ENCODE data around the gene CIAO3. TPM values are rescaled to one million over a fixed set of nuclear protein-coding genes. Genes with fewer than 3 reads are reported as not detected.

Gene CIAO3
- 15.1 to 23.9 TPM (median 21.0 TPM) in 5 replicates for total RNA-seq (2022; extraction: Qiagen RNA extraction; ENCODE audit: low read depth)

DNA sequence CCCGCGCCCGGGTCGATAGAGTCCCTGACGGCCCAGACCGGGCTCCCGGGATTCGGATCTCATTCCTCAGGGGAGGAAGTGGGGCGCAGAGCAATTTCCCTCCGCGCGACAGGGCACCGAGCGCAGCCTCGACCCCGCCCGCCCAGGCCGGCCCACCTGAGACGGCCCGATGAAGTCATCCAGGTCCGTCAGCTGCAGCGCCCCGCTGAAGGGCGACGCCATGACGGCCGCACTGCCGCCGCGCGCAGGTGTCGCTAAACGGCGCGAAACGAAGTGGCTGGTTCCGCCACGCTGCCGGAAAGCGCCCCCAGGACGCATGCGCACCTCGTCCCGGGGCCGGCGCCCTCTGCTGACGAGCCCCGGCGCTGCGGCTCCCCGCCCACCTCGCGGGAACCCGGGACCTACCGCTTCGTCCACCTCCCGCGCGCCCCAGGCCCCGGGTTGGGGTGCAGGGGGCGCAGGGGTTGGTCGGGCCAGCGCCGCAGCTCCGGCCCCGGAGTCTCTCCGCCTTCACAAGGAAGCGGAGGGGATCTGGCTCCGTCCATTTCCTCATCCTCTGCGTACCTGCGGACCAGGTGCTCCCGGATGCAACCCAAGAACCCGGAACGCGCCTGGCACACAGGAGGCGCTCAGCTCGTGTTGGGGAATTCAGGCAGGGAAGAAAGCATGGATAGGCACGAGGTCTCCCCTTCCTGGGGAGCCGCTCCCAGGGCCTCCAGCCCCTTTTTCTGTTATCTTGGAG, at the start of gene CIAO3:
TSS of gene CIAO3 (minus strand) at position 234 of the 742 bp plus-strand sequence. CDS start at position 222, 12 bp downstream.

DNA sequence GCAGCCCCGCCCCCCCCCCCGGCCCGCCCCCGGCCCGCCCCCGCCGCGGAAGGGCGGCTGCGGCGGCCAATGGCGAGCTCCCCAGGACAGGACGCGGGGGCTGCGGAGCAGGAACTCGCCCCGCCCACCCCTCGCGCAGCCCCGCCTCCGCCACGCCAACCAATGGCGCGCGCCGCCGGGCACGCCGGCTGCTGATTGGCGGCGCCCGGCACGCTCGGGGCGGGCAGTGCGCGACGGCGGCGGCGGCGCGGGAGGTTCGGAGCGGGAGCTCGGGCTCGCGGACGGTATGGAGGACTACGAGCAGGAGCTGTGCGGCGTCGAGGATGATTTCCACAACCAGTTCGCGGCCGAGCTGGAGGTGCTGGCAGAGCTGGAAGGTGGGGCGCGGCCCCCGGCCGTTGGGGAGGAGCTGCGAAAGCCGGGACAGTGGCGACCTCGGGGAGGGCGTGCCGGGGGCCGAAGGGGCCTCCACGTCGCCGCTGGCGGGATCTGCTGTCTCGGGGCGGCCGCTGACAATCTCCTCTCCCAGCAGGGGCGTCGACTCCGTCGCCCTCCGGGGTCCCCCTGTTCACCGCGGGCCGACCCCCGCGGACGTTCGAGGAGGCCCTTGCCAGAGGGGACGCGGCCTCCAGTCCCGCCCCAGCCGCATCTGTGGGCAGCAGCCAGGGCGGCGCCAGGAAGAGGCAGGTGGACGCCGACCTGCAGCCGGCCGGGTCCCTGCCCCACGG, 47.8 kb upstream of the CIAO3 start, which contains the start of gene CHTF18:
TSS of gene CHTF18 (plus strand) at position 222 of the 728 bp plus-strand sequence. CDS start at position 287, 65 bp downstream.

DNA sequence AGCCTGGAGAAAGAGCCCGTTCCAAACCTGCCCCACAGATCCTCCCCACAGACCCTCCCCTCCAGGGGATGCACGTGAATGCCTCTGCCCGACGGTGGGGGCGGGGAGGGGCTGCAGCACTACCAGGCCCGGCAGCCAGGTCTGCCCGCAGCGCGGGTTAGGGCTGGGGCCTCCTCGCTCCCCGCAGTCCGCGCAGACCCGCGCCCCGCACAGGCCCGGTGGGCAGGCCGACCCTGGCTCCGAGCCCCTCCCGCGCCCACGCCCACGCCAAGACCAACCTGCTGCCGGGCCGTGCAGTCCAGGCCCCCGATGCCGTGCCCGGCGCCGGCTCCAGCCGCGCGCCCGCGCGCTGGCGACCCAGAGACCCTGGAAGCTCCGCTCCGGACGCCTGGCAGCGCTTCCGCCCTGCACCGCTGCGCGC, 47.2 kb upstream of the CIAO3 start, which contains the start of gene RPUSD1:
TSS of gene RPUSD1 (minus strand) at position 404 of the 421 bp plus-strand sequence. CDS start 644 bp downstream, outside the sequence.

DNA sequence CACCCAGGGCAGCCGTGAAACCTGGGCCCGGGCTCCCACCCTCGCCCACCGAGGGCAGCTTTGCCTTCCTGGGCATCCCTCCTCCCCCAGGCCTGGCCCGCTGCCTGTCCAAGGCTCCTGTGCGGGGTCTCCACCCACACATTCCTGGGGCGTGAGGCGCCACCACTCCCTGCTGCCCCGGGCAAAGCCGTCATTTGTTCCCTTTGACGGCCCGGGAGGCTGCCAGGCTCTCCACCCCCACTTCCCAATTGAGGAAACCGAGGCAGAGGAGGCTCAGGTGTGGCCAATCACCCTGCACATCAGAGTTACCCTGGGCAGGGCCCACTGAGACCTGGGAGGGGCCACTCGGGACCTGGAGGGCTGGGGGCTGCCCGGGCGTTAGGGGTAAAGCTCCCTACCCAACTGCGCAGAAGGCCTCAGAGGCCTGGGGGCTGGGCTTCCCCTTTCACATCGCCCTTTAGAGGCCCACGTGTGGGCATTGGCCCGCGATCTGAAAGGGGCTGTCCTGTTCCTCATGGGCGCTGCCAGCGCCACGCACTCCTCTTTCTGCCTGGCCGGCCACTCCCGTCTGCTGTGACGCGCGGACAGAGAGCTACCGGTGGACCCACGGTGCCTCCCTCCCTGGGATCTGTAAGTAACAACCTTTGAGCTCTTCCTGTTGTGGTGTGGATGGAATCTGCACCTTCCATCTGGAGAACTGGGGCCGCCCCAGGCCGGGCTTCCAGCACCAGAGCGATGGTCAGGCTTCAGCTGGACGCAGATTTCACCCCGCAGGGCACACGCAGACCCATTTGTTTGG, 19.9 kb upstream of the CIAO3 start, which contains the start of gene MSLN:
TSS of gene MSLN (plus strand) at position 190 of the 799 bp plus-strand sequence. CDS start 1,947 bp downstream, outside the sequence.

DNA sequence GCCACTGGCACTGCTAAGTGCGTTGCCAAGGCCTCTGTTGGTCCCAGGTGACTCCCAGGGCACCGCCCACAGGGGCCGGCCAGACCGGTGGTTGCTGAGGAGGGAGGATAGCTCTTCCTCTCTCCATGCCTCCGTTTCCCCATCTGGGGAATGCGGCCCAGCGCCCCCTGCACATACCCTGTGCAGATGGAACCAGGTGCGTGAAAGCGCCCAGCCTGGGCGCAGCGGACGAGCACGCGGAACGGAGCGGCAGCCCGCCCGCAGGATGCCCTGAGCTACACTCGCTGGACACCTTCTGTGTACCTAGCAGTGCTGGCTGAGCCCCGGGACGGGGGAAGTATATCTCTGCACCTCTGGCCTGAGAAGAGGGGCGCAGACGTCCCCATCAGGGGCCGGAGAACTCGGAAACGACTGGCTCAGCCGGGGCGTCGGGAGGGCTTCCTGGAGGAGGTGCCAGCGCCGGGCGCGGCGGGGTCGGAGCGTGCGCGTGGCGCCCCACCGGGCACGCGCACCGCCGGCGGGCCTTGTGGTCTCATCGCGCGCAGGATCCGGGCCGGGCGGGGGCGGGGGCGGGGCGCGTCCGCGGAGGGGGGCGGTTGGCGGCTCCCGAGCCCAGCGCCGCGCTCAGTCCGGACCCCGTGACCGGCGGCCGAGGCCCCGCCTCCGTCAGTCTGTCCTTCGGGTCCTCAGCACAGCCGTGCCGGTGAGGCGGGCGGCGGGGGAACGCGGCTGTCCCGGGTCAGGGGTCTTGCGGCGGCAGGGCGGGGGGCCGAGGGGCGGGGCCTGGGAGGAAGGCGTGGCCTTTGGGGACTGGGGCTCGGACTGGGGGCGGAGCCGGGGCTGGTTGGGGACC, 14.1 kb downstream of the CIAO3 start, which contains the start of the genes CCDC78 and HAGHL:
TSS of gene CCDC78 (minus strand) at position 6 of the 853 bp plus-strand sequence. CDS start 76 bp downstream, outside the sequence.
TSS of gene HAGHL (plus strand) at position 669 of the 853 bp plus-strand sequence. CDS start 404 bp downstream, outside the sequence.

DNA sequence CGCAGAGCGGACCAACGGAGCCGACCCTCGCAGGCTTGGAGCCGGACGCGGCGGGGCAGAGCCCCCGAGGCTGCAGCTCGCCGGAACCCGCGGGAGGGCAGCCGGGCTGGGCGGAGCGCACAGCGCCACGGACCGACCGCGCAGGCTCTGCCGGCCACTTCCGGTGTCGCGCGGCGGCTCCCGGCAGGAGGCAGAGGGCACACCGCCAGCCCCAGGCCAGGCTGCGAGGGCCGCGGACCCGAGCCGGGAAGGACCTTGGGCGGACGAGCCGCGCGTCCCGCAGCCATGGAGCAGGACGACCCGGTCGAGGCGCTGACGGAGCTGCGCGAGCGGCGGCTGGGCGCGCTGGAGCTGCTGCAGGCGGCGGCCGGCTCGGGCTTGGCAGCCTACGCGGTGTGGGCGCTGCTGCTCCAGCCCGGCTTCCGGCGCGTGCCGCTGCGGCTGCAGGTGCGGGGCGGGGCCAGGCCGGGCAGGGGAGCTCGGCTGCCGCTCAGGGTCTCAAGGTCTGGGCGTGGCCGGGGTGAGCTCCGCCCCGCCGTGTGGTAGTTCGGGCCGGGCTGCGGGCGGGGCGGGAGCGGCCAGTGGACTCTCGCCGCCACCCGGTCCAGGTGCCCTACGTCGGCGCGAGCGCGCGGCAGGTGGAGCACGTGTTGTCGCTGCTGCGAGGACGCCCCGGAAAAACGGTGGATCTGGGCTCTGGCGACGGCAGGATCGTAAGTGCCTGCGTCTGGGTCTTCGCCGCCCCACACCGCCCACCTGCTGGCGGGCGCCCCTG, 19.6 kb downstream of the CIAO3 start, which contains the start of gene ANTKMT:
TSS of gene ANTKMT (plus strand) at position 157 of the 775 bp plus-strand sequence. CDS start at position 286, 129 bp downstream.

DNA sequence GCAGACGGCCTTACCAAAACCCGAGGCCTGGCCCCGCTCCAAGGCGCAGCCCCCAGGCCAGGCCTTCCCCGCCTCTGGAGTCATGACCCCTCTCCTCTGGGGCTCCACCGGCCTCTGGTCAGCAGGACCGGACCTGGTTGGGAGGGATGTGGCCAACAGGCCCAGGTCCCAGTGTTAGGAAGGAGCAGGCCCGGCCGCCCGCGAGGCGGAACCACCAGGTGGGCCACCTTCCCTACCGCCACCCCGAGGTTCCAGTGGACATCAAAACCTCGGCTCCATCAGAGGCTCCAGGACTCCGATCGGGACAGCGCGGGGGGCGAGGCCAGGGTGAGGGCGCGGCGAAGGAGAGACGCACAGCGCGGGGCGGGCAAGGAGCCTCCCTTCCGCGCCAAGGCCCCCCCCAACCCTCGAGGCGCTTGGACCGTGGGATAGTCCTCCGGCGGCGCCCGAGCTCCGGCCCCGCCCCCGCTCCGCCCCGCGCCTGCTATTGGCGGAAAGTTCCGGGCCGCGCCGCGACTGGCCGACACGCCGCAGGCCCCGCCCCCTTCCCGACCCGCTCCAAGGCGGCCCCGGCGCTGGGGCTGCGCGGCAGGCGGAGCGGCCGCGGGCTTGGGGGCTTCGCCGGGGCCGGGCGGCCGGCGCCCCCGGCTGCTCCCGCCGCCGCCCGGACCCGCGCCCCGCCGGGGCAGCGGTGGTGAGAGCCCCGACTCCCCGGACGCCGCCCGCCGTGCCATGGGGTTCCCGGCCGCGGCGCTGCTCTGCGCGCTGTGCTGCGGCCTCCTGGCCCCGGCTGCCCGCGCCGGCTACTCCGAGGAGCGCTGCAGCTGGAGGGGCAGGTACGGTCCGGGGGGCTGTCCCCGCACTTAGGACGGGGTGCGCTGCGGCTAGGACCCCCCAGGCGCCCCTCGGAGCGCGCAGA, 26.0 kb downstream of the CIAO3 start, which contains the start of gene METRN:
TSS of gene METRN (plus strand) at position 561 of the 919 bp plus-strand sequence. CDS start at position 733, 172 bp downstream.

DNA sequence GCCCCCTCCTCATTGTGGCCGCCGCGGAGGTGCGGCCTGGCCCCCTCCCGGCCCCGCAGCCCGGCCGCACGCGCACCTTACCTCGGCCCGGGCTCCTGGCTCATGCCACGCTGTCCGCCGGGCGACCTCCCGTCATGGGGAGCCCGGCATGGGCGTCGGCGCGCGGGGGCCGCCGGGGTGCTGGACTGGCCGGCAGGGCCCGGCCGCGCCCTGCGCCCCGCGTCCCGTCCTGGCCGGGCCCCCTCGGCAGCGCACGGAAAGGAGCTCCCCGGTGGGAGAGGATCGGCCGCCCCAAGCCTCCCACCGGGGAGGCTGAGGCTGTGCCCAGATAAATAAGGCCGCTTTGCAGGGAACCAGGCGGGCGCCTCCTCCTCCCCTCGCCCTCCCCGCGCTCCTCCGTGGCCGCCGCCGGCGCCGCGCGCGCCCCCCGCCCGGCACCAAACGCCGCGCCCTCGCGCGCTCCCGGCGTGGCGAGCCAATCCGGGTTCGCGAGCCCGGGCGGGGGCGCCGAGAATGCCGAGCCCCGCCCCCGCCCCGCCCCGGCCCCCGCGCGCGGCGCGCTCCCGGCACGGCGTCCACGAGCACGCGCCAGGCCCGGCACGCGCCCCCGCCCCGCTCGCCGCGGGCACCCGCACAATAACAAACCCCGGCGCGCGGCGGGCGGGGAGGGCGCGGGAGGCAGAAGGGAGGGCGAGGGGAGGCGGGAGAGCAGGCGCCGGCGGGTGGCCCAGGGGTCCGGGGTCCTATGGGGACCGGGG, 35.2 kb downstream of the CIAO3 start, which contains the start of gene FBXL16:
TSS of gene FBXL16 (minus strand) at position 371 of the 758 bp plus-strand sequence. CDS start 8,396 bp downstream, outside the sequence.

DNA sequence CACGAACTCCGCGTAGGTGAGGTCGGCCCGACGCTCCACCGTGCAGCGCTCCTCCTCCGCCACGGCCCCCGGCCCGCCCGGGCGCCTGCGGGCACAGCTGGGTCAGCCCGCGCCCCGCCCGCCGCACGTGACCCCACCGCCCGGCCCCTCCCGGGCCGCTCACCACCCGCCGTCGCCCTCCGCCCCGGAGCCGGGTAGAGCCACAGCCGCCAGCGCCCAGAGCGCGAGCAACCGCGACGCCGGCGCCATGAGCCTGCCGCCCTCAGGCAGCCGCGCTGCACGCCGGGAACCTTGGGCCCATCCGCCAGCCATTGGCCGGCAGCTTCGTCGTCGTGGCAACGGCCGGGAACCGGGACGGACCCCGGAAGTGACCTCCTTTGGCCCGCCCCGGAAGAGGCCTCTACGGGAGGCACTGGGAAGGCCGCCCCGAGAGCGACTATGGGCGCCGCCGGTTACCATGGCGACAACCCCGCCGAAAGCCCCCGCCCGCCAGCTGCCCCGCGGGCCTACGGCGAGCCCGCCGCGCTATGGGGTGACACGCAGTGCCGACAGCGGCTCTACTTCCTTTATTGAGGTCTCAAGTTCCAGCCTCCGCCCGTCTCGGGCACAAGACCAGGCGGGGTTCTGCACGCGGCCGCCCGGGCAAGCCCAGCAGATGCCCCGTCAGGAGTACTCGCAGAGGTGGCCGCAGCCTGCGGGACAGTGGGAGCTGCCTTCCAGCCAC, 56.6 kb downstream of the CIAO3 start, which contains the start of gene JMJD8:
TSS of gene JMJD8 (minus strand) at position 264 of the 724 bp plus-strand sequence. CDS start at position 249, 15 bp downstream.

DNA sequence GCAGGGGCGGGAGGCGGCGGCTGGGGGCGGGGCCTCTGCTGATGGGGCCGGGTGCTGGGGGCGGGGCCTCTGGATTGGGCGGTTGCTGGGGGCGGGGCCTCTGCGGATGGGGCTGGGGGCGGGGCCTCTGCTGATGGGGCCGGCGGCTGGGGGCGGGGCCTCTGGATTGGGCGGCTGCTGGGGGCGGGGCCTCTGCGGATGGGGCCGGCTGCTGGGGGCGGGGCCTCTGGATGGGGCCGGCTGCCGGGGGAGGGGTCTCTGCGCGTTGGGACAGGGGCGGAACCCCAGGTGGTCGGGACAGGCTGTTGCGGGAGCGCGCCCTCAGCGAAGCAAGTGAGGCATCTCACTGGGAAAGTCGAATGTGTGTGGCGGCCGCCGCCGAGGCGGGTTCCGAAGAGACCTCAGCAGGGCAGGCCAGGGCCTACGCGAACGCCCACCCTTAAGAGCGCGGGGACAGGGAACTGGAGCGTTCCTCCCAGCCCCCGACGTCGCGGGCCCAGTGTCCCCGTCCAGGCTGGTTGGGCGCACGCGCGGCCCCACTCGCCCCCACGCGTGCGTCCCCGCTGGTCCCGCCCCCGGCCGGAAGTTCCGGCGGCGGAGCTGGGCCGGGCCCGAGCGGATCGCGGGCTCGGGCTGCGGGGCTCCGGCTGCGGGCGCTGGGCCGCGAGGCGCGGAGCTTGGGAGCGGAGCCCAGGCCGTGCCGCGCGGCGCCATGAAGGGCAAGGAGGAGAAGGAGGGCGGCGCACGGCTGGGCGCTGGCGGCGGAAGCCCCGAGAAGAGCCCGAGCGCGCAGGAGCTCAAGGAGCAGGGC, 60.8 kb downstream of the CIAO3 start, which contains the start of gene STUB1:
TSS of gene STUB1 (plus strand) at position 597 of the 811 bp plus-strand sequence. CDS start at position 713, 116 bp downstream.

Other genes with a start within 250 kb of the CIAO3 start
- 41.1 to 84.0 TPM (median 73.2 TPM) in 5 replicates for gene CAPN15, start 213.3 kb downstream of the CIAO3 start, total RNA-seq (2022; extraction: Qiagen RNA extraction; ENCODE audit: low read depth)
- gene PRR35, start 180.6 kb downstream of the CIAO3 start, total RNA-seq (2022; extraction: Qiagen RNA extraction; ENCODE audit: low read depth) = 0.06 to 0.18 TPM (median 0.13 TPM) in 5 replicates
- gene NHLRC4, start 174.0 kb downstream of the CIAO3 start, total RNA-seq (2022; extraction: Qiagen RNA extraction; ENCODE audit: low read depth) = 0.11 to 0.39 TPM (median 0.21 TPM) in 5 replicates
- 25.3 to 44.0 TPM (median 34.0 TPM) in 5 replicates for gene PIGQ, start 171.0 kb downstream of the CIAO3 start, total RNA-seq (2022; extraction: Qiagen RNA extraction; ENCODE audit: low read depth)
- 10.7 to 19.4 TPM (median 17.7 TPM) in 5 replicates for gene RAB40C, start 150.9 kb downstream of the CIAO3 start, total RNA-seq (2022; extraction: Qiagen RNA extraction; ENCODE audit: low read depth)
- gene WFIKKN1, start 110.0 kb downstream of the CIAO3 start, total RNA-seq (2022; extraction: Qiagen RNA extraction; ENCODE audit: low read depth) = 0.10 to 0.23 TPM (median 0.13 TPM) in 5 replicates
- 85.3 to 150 TPM (median 144 TPM) in 5 replicates for gene METTL26, start 104.7 kb downstream of the CIAO3 start, total RNA-seq (2022; extraction: Qiagen RNA extraction; ENCODE audit: low read depth)
- gene MCRIP2, start 99.2 kb downstream of the CIAO3 start, total RNA-seq (2022; extraction: Qiagen RNA extraction; ENCODE audit: low read depth) = 21.2 to 49.7 TPM (median 47.2 TPM) in 5 replicates
- 16.6 to 34.6 TPM (median 27.1 TPM) in 5 replicates for gene WDR90, start 91.6 kb downstream of the CIAO3 start, total RNA-seq (2022; extraction: Qiagen RNA extraction; ENCODE audit: low read depth)
- 59.7 to 96.5 TPM (median 84.1 TPM) in 5 replicates for gene RHOT2, start 72.9 kb downstream of the CIAO3 start, total RNA-seq (2022; extraction: Qiagen RNA extraction; ENCODE audit: low read depth)
- 0.67 to 1.7 TPM (median 1.4 TPM) in 5 replicates for gene RHBDL1, start 65.3 kb downstream of the CIAO3 start, total RNA-seq (2022; extraction: Qiagen RNA extraction; ENCODE audit: low read depth)
- 83.4 to 138 TPM (median 123 TPM) in 5 replicates for gene STUB1, start 60.6 kb downstream of the CIAO3 start, total RNA-seq (2022; extraction: Qiagen RNA extraction; ENCODE audit: low read depth)
- gene JMJD8, start 56.7 kb downstream of the CIAO3 start, total RNA-seq (2022; extraction: Qiagen RNA extraction; ENCODE audit: low read depth) = 63.7 to 86.1 TPM (median 79.3 TPM) in 5 replicates
- gene WDR24, start 50.6 kb downstream of the CIAO3 start, total RNA-seq (2022; extraction: Qiagen RNA extraction; ENCODE audit: low read depth) = 3.9 to 6.4 TPM (median 5.5 TPM) in 5 replicates
- gene FBXL16, start 35.2 kb downstream of the CIAO3 start, total RNA-seq (2022; extraction: Qiagen RNA extraction; ENCODE audit: low read depth) = 1.7 to 3.4 TPM (median 2.9 TPM) in 5 replicates
- 63.5 to 222 TPM (median 177 TPM) in 5 replicates for gene METRN, start 25.9 kb downstream of the CIAO3 start, total RNA-seq (2022; extraction: Qiagen RNA extraction; ENCODE audit: low read depth)
- gene ANTKMT, start 19.9 kb downstream of the CIAO3 start, total RNA-seq (2022; extraction: Qiagen RNA extraction; ENCODE audit: low read depth) = 33.9 to 70.7 TPM (median 53.2 TPM) in 5 replicates
- 3.1 to 6.6 TPM (median 5.5 TPM) in 5 replicates for gene CCDC78, start 14.6 kb downstream of the CIAO3 start, total RNA-seq (2022; extraction: Qiagen RNA extraction; ENCODE audit: low read depth)
- 12.8 to 21.7 TPM (median 16.8 TPM) in 5 replicates for gene HAGHL, start 13.9 kb downstream of the CIAO3 start, total RNA-seq (2022; extraction: Qiagen RNA extraction; ENCODE audit: low read depth)
- 1.7 to 3.1 TPM (median 2.4 TPM) in 5 replicates for gene MSLN, start 19.7 kb upstream of the CIAO3 start, total RNA-seq (2022; extraction: Qiagen RNA extraction; ENCODE audit: low read depth)
- gene RPUSD1, start 47.4 kb upstream of the CIAO3 start, total RNA-seq (2022; extraction: Qiagen RNA extraction; ENCODE audit: low read depth) = 33.4 to 55.9 TPM (median 54.0 TPM) in 5 replicates
- 13.7 to 28.0 TPM (median 26.4 TPM) in 5 replicates for gene CHTF18, start 47.6 kb upstream of the CIAO3 start, total RNA-seq (2022; extraction: Qiagen RNA extraction; ENCODE audit: low read depth)
- not detected in 5 replicates for gene GNG13, start 59.7 kb upstream of the CIAO3 start, total RNA-seq (2022; extraction: Qiagen RNA extraction; ENCODE audit: low read depth)
- 8.0 to 11.2 TPM (median 8.8 TPM) in 5 replicates for gene LMF1, start 230.0 kb upstream of the CIAO3 start, total RNA-seq (2022; extraction: Qiagen RNA extraction; ENCODE audit: low read depth)
- 1.5 to 2.6 TPM (median 1.8 TPM) in 5 replicates for gene SOX8, start 240.8 kb upstream of the CIAO3 start, total RNA-seq (2022; extraction: Qiagen RNA extraction; ENCODE audit: low read depth)

Data from A549 treated with RU486 at 1 μM for 4 hours (cell line).